ENCODE measurements around the gene KIF25.

Gene KIF25

DNA sequence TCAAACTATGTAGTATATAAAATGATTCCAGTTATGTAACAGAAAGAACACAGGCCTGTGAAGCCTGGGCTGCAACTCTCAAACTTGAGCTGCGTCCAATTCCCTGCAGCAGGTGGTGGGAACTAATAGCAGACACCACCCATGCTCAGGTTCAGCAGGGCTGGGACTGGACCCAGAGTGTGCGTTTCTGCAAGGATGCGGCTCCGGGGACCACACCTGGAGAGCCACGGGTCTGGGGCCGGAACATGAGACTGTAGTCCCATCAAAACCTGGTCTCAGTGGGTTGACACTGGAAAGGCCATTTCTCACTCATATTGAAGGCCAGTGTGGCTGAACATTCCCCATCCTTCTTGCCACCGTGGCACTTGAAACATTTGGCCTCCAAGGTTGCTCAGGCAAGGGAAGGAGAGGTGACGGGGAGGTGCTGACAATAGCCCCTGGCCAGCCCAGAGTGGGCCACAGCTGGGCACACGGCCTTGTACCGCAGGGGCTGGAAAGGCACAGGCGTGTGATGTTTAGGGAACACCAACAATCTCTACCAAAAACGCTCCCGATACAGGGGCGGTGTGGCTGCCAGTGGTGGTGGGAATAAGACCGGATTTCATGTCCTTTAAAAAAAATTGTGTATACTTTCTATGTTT, 43.5 kb downstream of the KIF25 start:
- no peak for FAIRE-seq
- TF ChIP-seq CTCF (IDR thresholded peaks at IDR 0.05; ENCODE audit: insufficient read depth, missing control alignments): no peak

DNA sequence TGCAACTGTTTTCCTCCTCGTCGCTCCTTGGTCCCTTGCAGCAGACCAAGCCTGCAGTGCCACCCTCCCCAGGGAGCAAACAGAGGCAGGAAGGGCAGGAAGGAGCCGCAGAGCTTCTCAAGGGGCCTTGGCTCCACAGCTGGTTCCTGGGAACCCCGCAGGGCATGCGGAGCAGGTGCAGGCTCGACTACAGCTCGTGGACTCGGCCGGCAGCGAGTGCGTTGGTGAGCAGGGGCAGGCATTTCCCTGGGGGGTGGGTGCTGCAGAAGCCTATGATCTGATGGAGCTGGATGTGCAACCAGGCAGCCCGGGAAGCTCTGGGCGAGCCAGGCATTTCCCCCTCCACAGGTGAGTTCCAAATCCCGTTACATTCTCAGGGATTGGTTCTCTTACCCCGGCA, 44.5 kb downstream of the KIF25 start:
- no peak for TF ChIP-seq CTCF (IDR thresholded peaks at IDR 0.05; ENCODE audit: insufficient read depth, missing control alignments)
- DNase-seq (ENCODE audit: insufficient read length, low spot score): no peak
- no peak for FAIRE-seq

More for the DNA sequence above, 43.5 kb downstream of the KIF25 start:
- DNase-seq (ENCODE audit: insufficient read length, low spot score): no peak

GRCh38 chr6:168042426-168043192, 45.1 kb downstream of the KIF25 start:
- DNase-seq (ENCODE audit: insufficient read length, low spot score): no peak
- no peak for TF ChIP-seq CTCF (IDR thresholded peaks at IDR 0.05; ENCODE audit: insufficient read depth, missing control alignments)
- no peak for FAIRE-seq

DNA sequence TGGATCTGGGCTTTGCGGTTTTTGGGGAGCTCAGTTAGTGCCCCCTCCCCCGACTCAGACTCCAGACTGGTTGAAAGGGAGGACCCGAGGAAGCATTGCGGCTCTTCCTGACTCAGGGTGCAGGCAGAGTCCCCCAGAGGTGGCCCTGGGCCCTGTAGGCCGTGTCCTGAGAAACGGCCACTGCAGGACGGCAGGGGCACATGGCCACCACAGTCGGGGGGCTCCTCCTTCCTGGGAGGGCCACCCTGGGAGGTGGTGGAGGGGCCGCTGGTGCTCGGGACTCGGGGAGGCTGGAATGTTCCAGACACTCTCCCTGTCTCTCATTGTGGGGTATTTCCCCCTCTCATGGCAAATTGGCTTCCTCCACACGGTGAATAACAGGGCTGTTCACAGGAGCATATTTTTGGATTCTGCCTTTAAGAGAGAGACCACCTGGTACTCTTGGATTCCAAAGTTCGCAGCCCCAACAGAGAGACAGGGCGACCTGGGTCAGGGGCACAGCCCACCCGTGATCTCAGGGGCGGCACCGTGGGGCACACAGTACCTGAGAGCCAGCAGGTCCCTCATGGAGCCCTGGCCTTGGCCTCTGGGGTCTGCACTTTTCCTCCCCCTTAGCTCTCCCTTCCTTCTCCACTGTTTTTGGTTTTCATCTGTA, 45.8 kb downstream of the KIF25 start:
- DNase-seq (ENCODE audit: insufficient read length, low spot score) (no peak), FAIRE-seq (no peak)
- no peak for TF ChIP-seq CTCF (IDR thresholded peaks at IDR 0.05; ENCODE audit: insufficient read depth, missing control alignments)

DNA sequence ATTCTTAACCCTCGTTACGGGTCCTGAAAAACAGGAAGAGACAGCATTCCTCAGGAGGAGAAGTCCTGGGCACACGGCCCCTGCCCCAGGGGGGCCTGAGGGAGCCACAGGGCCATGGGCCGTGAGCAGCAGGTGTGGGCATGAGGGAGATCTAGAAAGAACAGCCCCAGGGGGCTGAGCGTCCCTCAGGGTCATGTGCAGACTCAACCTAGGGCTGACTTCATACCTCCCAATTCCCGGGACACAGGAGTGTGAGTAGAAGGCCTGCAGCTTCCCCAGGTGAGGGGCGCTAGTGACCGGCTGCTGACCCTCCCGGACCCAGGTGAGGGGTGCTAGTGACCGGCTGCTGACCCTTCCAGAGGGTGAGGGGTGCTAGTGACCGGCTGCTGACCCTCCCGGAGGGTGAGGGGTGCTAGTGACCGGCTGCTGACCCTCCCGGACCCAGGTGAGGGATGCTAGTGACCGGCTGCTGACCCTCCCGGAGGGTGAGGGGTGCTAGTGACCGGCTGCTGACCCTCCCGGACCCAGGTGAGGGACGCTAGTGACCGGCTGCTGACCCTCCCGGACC, 46.5 kb downstream of the KIF25 start:
- no peak for TF ChIP-seq CTCF (IDR thresholded peaks at IDR 0.05; ENCODE audit: insufficient read depth, missing control alignments)
- no peak for DNase-seq (ENCODE audit: insufficient read length, low spot score)
- FAIRE-seq: no peak

DNA sequence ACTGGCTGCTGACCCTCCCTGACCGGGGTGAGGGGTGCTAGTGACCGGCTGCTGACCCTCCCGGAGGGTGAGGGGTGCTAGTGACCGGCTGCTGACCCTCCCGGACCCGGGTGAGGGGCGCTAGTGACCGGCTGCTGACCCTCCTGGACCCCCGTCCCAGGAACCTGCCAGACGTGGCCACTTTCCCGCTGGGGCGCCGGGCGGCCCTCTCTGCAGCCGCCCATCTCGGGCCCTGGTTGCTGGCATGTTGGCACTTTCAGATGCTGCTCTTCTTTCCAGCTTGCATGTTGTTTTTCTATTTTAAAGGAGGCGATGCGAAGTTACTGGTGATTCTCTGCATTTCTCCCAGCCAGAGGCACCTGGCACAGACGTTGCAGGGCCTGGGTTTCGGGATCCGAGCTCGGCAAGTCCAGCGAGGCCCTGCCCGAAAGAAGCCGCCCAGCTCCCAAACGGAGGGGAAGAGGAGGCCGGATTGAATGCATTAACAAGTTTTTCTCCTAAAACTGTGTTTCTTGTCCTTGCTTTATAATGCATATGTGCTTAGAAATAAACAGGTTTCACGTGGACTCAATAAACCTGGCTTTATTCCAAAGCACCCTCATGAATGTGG, 47.2 kb downstream of the KIF25 start:
- no peak for DNase-seq (ENCODE audit: insufficient read length, low spot score)
- no peak for TF ChIP-seq CTCF (IDR thresholded peaks at IDR 0.05; ENCODE audit: insufficient read depth, missing control alignments)
- FAIRE-seq: no peak
